NCI-H2196 treated with DMSO at 0.1 percent for 48 hours (cell line): ENCODE results near the gene MISP.

ENCODE experiments used
- DNase-seq: peaks from one replicate; lab custom pipeline; 2025; ENCODE audit not compliant: unreplicated experiment; lab: John Stamatoyannopoulos, UW

The MISP gene

DNA sequence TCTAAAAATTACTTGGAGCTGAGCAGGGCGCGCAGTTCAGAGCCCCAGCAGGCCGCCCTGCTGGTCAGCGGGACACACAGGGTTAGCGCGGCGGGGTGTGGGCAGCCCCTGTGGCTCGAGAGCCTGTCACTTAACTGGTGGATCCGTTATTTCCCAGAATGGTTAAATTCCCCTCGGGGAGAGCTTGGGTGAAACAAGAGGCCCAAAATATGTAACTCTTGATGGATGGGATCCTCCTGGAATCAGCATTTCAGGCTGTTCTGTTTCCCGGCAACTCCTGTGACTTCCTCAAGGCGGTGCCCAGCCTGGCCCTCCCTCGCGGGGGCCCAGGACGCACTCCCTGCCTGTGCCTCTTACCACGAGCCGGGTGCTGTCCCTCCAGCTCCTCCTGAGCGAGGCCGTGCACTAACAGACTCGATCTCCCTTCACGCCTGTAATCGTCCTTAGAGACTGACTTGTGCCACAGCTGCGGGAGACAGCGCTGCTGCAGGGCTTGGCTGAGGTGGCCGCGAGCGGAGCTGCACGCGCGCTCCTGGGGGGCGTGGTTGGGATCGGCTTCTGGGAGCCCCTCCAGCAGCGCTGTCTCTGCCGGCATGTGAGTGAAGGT is 56.0 kb downstream of the MISP start:
- no peak for DNase-seq

DNA sequence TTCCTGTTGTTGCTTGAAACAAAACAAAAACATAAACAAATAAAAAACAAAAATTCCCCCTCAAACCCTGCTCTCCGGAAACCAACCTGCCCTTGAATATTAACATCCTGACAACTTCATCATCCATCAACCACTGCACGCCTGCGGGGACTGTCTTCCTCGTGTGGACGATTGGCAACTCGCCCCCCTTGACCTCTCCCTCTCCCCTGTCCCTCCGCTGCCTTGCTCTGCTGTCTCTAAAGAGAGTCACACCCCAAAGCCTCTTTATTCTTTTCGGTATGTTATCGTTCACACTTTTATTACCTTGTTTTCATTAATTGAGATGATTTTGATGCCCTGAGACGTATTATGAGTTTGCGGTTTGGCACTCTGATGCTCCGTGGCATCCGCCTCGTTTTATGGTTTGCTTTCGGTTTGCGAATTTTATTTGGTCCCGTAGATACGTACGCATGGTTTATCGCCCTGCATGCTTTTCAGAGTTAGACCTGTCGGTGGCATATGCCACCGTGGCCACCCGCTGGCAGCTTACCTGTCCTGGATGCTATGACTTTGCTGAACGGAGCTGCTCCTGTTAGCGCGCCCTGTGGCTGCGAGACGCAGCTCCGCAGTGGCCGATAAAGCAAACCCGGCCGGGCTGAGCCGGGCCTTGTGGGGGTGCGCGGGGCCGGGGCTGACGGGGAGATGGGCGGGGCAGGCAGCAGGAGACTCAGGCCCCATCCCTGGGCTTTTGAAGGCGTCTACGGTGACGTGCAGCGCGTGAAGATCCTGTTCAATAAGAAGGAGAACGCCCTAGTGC is 56.9 kb downstream of the MISP start:
- no peak for DNase-seq

DNA sequence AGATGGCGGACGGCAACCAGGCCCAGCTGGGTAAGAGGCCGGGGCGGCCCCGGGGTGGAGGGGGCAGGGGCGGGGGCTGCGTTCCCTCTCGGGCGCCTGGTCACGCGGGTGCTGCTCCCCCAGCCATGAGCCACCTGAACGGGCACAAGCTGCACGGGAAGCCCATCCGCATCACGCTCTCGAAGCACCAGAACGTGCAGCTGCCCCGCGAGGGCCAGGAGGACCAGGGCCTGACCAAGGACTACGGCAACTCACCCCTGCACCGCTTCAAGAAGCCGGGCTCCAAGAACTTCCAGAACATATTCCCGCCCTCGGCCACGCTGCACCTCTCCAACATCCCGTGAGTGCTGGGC is 57.5 kb downstream of the MISP start:
- no peak for DNase-seq

DNA sequence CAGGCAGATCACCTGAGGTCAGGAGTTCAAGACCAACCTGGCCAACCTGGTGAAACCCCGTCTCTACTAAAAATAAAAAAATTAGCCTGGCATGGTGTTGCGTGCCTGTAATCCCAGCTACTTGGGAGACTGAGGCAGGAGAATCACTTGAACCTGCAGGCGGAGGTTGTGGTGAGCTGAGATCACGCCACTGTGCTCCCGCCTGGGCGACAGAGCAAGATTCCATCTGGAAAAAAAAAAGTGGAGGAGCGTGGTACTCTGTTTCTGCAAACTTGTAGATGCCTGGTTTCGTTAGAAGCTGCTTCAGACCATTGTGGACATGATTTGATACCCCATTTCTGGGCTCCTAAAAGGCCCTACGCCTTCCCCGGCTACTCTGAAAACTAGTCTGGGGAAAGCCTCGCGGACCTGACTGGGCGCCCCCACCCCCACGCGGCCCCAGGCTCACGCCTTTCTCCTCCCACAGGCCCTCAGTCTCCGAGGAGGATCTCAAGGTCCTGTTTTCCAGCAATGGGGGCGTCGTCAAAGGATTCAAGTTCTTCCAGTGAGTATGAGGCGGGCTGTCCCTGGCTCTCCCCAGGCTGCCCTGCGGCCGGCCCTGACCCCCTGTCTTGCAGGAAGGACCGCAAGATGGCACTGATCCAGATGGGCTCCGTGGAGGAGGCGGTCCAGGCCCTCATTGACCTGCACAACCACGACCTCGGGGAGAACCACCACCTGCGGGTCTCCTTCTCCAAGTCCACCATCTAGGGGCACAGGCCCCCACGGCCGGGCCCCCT is 59.4 kb downstream of the MISP start:
- DNase-seq: no peak

DNA sequence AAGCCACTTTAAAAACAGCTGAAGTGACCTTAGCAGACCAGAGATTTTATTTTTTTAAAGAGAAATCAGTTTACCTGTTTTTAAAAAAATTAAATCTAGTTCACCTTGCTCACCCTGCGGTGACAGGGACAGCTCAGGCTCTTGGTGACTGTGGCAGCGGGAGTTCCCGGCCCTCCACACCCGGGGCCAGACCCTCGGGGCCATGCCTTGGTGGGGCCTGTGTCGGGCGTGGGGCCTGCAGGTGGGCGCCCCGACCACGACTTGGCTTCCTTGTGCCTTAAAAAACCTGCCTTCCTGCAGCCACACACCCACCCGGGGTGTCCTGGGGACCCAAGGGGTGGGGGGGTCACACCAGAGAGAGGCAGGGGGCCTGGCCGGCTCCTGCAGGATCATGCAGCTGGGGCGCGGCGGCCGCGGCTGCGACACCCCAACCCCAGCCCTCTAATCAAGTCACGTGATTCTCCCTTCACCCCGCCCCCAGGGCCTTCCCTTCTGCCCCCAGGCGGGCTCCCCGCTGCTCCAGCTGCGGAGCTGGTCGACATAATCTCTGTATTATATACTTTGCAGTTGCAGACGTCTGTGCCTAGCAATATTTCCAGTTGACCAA is 60.1 kb downstream of the MISP start:
- no peak for DNase-seq

DNA sequence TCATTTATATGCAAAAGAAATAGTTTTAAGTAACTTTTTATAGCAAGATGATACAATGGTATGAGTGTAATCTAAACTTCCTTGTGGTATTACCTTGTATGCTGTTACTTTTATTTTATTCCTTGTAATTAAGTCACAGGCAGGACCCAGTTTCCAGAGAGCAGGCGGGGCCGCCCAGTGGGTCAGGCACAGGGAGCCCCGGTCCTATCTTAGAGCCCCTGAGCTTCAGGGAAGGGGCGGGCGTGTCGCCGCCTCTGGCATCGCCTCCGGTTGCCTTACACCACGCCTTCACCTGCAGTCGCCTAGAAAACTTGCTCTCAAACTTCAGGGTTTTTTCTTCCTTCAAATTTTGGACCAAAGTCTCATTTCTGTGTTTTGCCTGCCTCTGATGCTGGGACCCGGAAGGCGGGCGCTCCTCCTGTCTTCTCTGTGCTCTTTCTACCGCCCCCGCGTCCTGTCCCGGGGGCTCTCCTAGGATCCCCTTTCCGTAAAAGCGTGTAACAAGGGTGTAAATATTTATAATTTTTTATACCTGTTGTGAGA is 60.7 kb downstream of the MISP start:
- DNase-seq: no peak

DNA sequence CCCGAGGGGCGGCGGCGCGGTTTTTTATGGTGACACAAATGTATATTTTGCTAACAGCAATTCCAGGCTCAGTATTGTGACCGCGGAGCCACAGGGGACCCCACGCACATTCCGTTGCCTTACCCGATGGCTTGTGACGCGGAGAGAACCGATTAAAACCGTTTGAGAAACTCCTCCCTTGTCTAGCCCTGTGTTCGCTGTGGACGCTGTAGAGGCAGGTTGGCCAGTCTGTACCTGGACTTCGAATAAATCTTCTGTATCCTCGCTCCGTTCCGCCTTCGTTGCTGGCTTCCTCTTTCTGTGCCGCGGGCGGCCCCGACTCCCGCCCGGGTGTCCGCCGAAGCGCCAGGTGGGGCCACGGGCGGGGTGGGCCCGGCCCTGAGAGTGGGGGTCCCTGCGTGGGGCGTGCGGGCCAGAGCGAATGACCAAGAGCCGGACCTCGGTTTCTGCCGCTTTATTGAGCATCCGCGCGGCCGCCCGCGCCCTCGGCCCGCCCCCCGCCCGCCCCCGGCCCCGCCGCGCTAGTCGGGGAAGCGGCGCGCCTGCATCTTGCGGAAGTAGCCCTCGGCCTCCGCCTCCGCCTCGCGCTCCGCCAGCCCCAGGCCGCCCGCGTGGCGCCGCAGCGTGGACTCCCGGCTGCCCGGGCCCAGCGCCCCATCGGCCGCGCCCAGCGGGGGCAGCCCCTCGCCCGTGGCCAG is 61.3 kb downstream of the MISP start:
- no peak for DNase-seq

DNA sequence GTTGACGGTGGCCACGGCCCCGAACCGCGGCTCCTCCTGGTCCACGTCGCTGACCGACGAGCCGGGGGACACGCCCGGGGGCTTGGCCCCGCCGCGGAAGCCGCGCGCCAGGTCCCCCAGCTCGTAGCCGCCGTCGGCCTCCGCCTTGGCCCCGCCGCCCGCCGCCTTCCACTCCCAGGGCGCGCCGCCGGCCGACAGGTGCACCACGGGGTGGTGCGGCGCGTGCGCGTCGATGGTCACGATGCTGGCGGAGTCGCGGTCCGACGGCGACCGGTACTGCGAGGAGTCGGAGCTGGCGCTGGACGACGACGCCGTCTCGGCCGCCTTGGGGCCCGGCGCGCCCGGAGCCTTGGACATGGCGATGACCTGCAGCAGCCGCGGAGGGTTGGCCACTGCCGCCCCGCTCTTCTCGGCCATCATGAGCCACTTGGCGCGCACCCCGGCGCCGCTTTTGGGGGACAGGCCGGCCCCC is 61.9 kb downstream of the MISP start:
- DNase-seq: no peak

DNA sequence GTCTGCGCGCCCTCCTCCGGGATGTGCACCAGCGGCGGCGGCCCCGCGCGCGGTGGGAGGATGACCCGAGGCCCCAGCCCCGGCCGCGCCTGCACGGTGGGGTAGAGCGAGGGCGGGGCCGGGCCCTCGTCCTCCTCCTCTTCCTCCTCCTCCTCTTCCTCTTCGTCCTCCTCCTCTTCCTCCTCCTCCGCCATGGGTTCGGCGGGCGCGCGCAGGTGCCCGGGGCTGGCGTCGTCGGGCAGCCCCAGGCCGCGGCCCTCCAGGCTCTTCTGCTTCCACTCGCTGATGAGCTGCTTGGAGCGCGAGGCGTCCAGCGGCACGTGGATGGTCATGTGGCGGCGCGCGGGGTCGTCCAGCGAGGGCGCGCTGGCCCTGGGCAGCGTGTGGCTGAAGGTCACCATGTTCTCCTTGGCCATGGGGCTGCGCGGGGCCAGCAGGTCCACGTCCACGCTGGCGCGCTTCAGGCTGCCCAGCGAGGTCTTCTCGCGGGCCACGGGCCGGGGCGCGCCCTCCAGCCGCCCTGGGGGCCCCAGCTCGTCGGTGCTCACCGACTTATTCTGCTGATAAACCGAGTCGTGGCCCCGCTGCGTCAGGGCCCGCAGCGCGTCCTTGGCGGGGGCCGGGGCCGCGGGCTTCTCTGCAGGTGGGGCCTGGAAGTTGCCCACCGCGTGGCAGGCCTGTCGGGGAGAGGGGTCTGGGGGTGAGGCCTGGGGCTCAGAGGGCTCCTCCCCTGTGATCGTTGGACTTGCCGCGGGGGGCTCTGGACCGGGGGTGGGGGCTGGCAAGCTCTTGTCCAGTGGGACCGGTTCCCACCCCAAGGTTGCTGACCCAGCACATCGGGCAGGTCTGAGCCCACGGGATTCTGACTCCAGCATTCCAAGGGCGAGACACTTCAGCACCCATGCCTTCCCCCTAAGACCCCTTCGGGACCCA is 62.6 kb downstream of the MISP start:
- no peak for DNase-seq
